H1 (cell line): ENCODE data around the gene KATNA1. TPM values are rescaled to one million over a fixed set of nuclear protein-coding genes. Genes with fewer than 3 reads are reported as not detected.

Experiments used
- CTCF ChIA-PET: fragments of 300-600 bp; sonication (Branson Sonifier 250); formaldehyde crosslinking; loops from one replicate; lab custom pipeline; 2021; ENCODE audit not compliant: partially characterized antibody; lab: Charles Lee
- POLR2A ChIA-PET: fragments of 300-600 bp; sonication (Branson Sonifier 250); formaldehyde crosslinking; loops from one replicate; lab custom pipeline; 2021; ENCODE audit warnings: inconsistent platforms; ENCODE audit not compliant: partially characterized antibody; lab: Charles Lee
- DNase-seq, 2 experiments: peaks; one replicate each; pipeline versions ENCODE4 v3.0.0 to v3.0.0-alpha.2; 2010 to 2022; ENCODE audit warnings: low spot score in 2 of 2, low read depth in 1 of 2, mixed read lengths in 1 of 2
- FAIRE-seq: peaks from 2 replicates; lab custom pipeline; 2011; peaks lifted over from hg19 to GRCh38; lab: Jason Lieb, UNC
- H2AFZ ChIP-seq: 2 replicates; pipeline ENCODE4 v1.8.1; 2012; ENCODE audit warnings: low read length, inconsistent platforms
- H2AK5ac ChIP-seq: 2 replicates; pipeline ENCODE4 v1.6.1; 2013; ENCODE audit warnings: low read depth, low read length
- H2BK120ac ChIP-seq: replicated peaks from 2 replicates; pipeline ENCODE3; 2013; ENCODE audit warnings: low read depth, low read length, inconsistent platforms
- H2BK12ac ChIP-seq: 2 replicates; pipeline ENCODE4 v1.6.1; 2013; ENCODE audit warnings: low read depth, low read length
- H2BK15ac ChIP-seq: 2 replicates; pipeline ENCODE4 v1.6.1; 2013; ENCODE audit warnings: low read length
- H2BK20ac ChIP-seq: 2 replicates; pipeline ENCODE4 v1.6.1; 2013; ENCODE audit warnings: low read length
- H2BK5ac ChIP-seq: 2 replicates; pipeline ENCODE4 v1.6.1; 2013; ENCODE audit warnings: low read depth, low read length
- H3K14ac ChIP-seq: 2 replicates; pipeline ENCODE4 v1.6.1; 2013; ENCODE audit warnings: inconsistent platforms; ENCODE audit not compliant: insufficient read length
- H3K18ac ChIP-seq: 2 replicates; pipeline ENCODE4 v1.6.1; 2013; ENCODE audit warnings: low read length; ENCODE audit errors: extremely low read depth
- H3K23ac ChIP-seq: 2 replicates; pipeline ENCODE4 v1.6.1; 2013; ENCODE audit warnings: inconsistent platforms; ENCODE audit not compliant: insufficient read length
- H3K23me2 ChIP-seq: 2 replicates; pipeline ENCODE4 v1.6.1; 2013; ENCODE audit warnings: low read depth, low read length
- H3K27ac ChIP-seq: 2 replicates; pipeline ENCODE4 v1.6.1; 2011; ENCODE audit warnings: low read depth, low read length, inconsistent platforms
- H3K27me3 ChIP-seq, 4 experiments: replicated peaks in 1 of 4; 1 replicate in 1 of 4; 2 replicates in 3 of 4; pipeline versions ENCODE4 v1.6.1 to v1.8.1; 2011 to 2013; ENCODE audit warnings: low read length in 3 of 4, mild to moderate bottlenecking in 3 of 4, inconsistent platforms in 2 of 4, mixed read lengths in 2 of 4, moderate library complexity in 1 of 4; ENCODE audit not compliant: control insufficient read depth in 3 of 4, insufficient read depth in 3 of 4; ENCODE audit errors: extremely low read depth in 1 of 4
- H3K36me3 ChIP-seq, 4 experiments: 2 replicates each; pipeline versions ENCODE4 v1.6.1 to v1.8.1; 2011 to 2013; ENCODE audit warnings: mild to moderate bottlenecking in 4 of 4, low read length in 3 of 4, moderate library complexity in 2 of 4, control low read depth in 1 of 4, inconsistent platforms in 1 of 4; ENCODE audit not compliant: insufficient read depth in 4 of 4, control insufficient read depth in 2 of 4
- H3K4ac ChIP-seq: replicated peaks from 2 replicates; pipeline ENCODE3; 2013; ENCODE audit warnings: low read length, low read depth, mixed read lengths, inconsistent platforms; ENCODE audit not compliant: insufficient read length
- H3K4me1 ChIP-seq, 4 experiments: replicated peaks in 1 of 4; 1 replicate in 1 of 4; 2 replicates in 3 of 4; pipeline versions ENCODE4 v1.6.1 to v1.8.1; 2011 to 2013; ENCODE audit warnings: low read length in 3 of 4, inconsistent platforms in 2 of 4, mixed read lengths in 1 of 4; ENCODE audit not compliant: insufficient read depth in 4 of 4, control insufficient read depth in 3 of 4
- H3K4me2 ChIP-seq, 2 experiments: 2 replicates each; pipeline versions ENCODE4 v1.6.1 to v1.8.1; 2011 to 2013; ENCODE audit warnings: low read depth in 2 of 2, low read length in 2 of 2, control low read depth in 1 of 2, inconsistent platforms in 1 of 2, mild to moderate bottlenecking in 1 of 2; ENCODE audit not compliant: insufficient read depth in 1 of 2
- H3K4me3 ChIP-seq, 4 experiments: fragments of 200-600, 300-600 bp in 1 of 4; sonication (generic), shearing (Covaris generic), sonication (Bioruptor Twin) in 1 of 4; 2 replicates each; pipeline versions ENCODE4 v1.5.1 to v1.8.1; 2011 to 2016; ENCODE audit warnings: low read length in 4 of 4, low read depth in 3 of 4, control low read depth in 2 of 4, inconsistent platforms in 2 of 4, mild to moderate bottlenecking in 2 of 4, mixed read lengths in 1 of 4, moderate library complexity in 1 of 4; ENCODE audit not compliant: insufficient read depth in 2 of 4; ENCODE audit errors: extremely low read depth in 1 of 4
- H3K56ac ChIP-seq: replicated peaks from 2 replicates; pipeline ENCODE3; 2013; ENCODE audit warnings: low read depth, mild to moderate bottlenecking, mixed read lengths, low read length, inconsistent platforms; ENCODE audit not compliant: insufficient read length
- H3K79me1 ChIP-seq: 2 replicates; pipeline ENCODE4 v1.6.1; 2013; ENCODE audit warnings: low read depth, low read length, control low read depth
- H3K79me2 ChIP-seq, 2 experiments: 2 replicates each; pipeline versions ENCODE4 v1.6.1 to v1.8.1; 2012 to 2013; ENCODE audit warnings: low read length in 2 of 2, mild to moderate bottlenecking in 2 of 2, inconsistent platforms in 1 of 2; ENCODE audit not compliant: insufficient read depth in 2 of 2, control insufficient read depth in 1 of 2
- H3K9ac ChIP-seq, 4 experiments: replicated peaks in 1 of 4; 1 replicate in 1 of 4; 2 replicates in 3 of 4; pipeline versions ENCODE4 v1.6.1 to v1.8.1; 2011 to 2013; ENCODE audit warnings: low read depth in 3 of 4, low read length in 3 of 4, control low read depth in 2 of 4, mild to moderate bottlenecking in 2 of 4, moderate library complexity in 2 of 4, inconsistent platforms in 1 of 4; ENCODE audit errors: extremely low read depth in 1 of 4
- H3K9me3 ChIP-seq, 2 experiments: 2 replicates each; pipeline versions ENCODE4 v1.6.1 to v1.8.1; 2012 to 2013; ENCODE audit warnings: mild to moderate bottlenecking in 2 of 2, moderate library complexity in 2 of 2, control low read depth in 1 of 2, inconsistent platforms in 1 of 2, low read depth in 1 of 2, low read length in 1 of 2, mixed read lengths in 1 of 2; ENCODE audit not compliant: insufficient read depth in 2 of 2
- H4K20me1 ChIP-seq, 2 experiments: replicated peaks in 1 of 2; 2 replicates each; pipeline versions ENCODE3 to v1.8.1; 2011 to 2013; ENCODE audit warnings: inconsistent platforms in 2 of 2, low read length in 2 of 2, mild to moderate bottlenecking in 1 of 2; ENCODE audit not compliant: insufficient read depth in 2 of 2, control insufficient read depth in 1 of 2
- H4K5ac ChIP-seq: 2 replicates; pipeline ENCODE4 v1.6.1; 2013; ENCODE audit warnings: low read length, low read depth, mixed read lengths, inconsistent platforms; ENCODE audit not compliant: insufficient read length
- H4K8ac ChIP-seq: 2 replicates; pipeline ENCODE4 v1.8.0; 2013; ENCODE audit warnings: mild to moderate bottlenecking, moderate library complexity, low read length, inconsistent platforms; ENCODE audit not compliant: insufficient read depth; ENCODE audit errors: extremely low read depth
- H4K91ac ChIP-seq: replicated peaks from 2 replicates; pipeline ENCODE3; 2013; ENCODE audit warnings: low read length, mixed read lengths, inconsistent platforms; ENCODE audit not compliant: insufficient read length
- ASH2L ChIP-seq: fragments of 200-600, 300-600 bp; sonication (generic); IDR thresholded peaks from one replicate; pipeline ENCODE4 v1.7.1; 2017; ENCODE audit warnings: low read length
- BRCA1 ChIP-seq: IDR thresholded peaks from 2 replicates; pipeline ENCODE4 v1.6.1; 2012; ENCODE audit warnings: low read depth, low read length, improper control_type of control experiment
- CTBP2 ChIP-seq: IDR thresholded peaks from 2 replicates; pipeline ENCODE4 v1.7.0; 2011; ENCODE audit warnings: borderline replicate concordance, mild to moderate bottlenecking, moderate library complexity, mixed read lengths, low read length; ENCODE audit not compliant: insufficient read depth, insufficient read length
- EP300 ChIP-seq, 2 experiments: IDR thresholded peaks; 1 replicate in 1 of 2; 2 replicates in 1 of 2; pipeline ENCODE4 v1.6.1; 2011 to 2012; ENCODE audit warnings: low read depth in 2 of 2, low read length in 2 of 2, mild to moderate bottlenecking in 2 of 2, borderline replicate concordance in 1 of 2, inconsistent platforms in 1 of 2, moderate library complexity in 1 of 2
- KDM5A ChIP-seq: fragments of 200-600 bp; IDR thresholded peaks from 2 replicates; pipeline ENCODE4 v1.7.1; 2012; ENCODE audit warnings: mild to moderate bottlenecking, low read length, inconsistent platforms, mixed read lengths
- MAFK ChIP-seq: IDR thresholded peaks from 2 replicates; pipeline ENCODE4 v1.6.1; 2012; ENCODE audit warnings: low read depth, mild to moderate bottlenecking, improper control_type of control experiment, low read length
- RBBP5 ChIP-seq: IDR thresholded peaks from 2 replicates; pipeline ENCODE4 v1.7.1; 2012; ENCODE audit warnings: low read depth, mild to moderate bottlenecking, inconsistent platforms, low read length, moderate library complexity, borderline replicate concordance
- SIN3A ChIP-seq, 2 experiments: IDR thresholded peaks in 1 of 2; conservative IDR thresholded peaks in 1 of 2; 2 replicates each; pipeline ENCODE4 v1.6.1; 2011 to 2012; ENCODE audit warnings: low read length in 2 of 2, improper control_type of control experiment in 1 of 2, low read depth in 1 of 2, mild to moderate bottlenecking in 1 of 2
- WGBS, 2 experiments: shearing (Covaris generic) in 1 of 2; methylation state at CpG; one replicate each; pipeline versions ENCODE4 v1.1.6 to v1.1.7; 2013 to 2015; ENCODE audit warnings: low lambda C conversion rate in 2 of 2, mixed read lengths in 2 of 2, inconsistent platforms in 1 of 2, low coverage in 1 of 2, missing lambda C conversion rate in 1 of 2; ENCODE audit not compliant: insufficient replicate concordance in 2 of 2, insufficient coverage in 1 of 2, insufficient read length in 1 of 2; ENCODE audit errors: extremely low coverage in 1 of 2, missing lambda C conversion rate in 1 of 2; 5-methylcytosine and 5-hydroxymethylcytosine counted together
- polyA plus RNA-seq, 7 experiments: library from polyadenylated mRNA; depleted of rRNA in 3 of 7; stranded (reverse) in 5 of 7; unstranded in 2 of 7; fragments of >200 nt in 5 of 7; fragments of 200-250 nt in 2 of 7; gene quantifications; 1 replicate in 5 of 7; 2 replicates in 1 of 7; 4 replicates in 1 of 7; pipeline versions ENCODE4 v1.2.1 to v1.2.3, GENCODE V29; 2011 to 2013; ENCODE audit warnings: missing spikeins in 2 of 7, mixed read lengths in 2 of 7
- total RNA-seq: library from RNA; stranded (reverse); fragmentation: NEBNext Ultra II Directional; extraction: Animal tissue kit (Norgen Biotek cat#: 25700); gene quantifications from 2 replicates; pipeline ENCODE4 v1.2.1, GENCODE V29; 2021

KATNA1 gene
- total and polyA plus RNA-seq, 2 of the 8 experiments (the other 6 are each of a cell fraction or from before 2014, with no cell fraction given), result 7.6 to 20.3 TPM

- H3K36me3 ChIP-seq, result peaks cover 8 to 24% (median 15%) of the 10 kb centered on the region in 4 experiments; a peak in 7 of 8 replicates
- TF ChIP-seq KDM5A (no peak), SIN3A (conservative IDR thresholded peaks at IDR 0.05 in 1 of 2, IDR thresholded peaks at IDR 0.05 in 1 of 2; ENCODE audit: low read depth in 1 of 2, low read length in 2 of 2) (no peak), ASH2L (no peak), MAFK (no peak), CTBP2 (no peak), EP300 (IDR thresholded peaks at IDR 0.05; ENCODE audit: borderline replicate concordance in 1 of 2, low read depth in 2 of 2, low read length in 2 of 2) (no peak), BRCA1 (no peak), RBBP5 (no peak)
- TF ChIP-seq, all 59 proteins: peak for 0
- no peak overlapping the region for H4K5ac ChIP-seq
- H3K14ac ChIP-seq, result no peak overlapping the region
- ChIA-PET POLR2A (interaction anchor here (1.0 to 1.4 kb wide), 3 partner anchors 11 to 58 kb away, joined by 3 to 4 read pairs (median 3); partner anchors contain the start of gene LATS1), CTCF (interaction anchor here (1.1 kb wide), 1 partner anchor 145 kb away, joined by 3 read pairs; no protein-coding TSS in a partner anchor)
- H3K9me3 ChIP-seq, result no peaks in the 10 kb centered on the region
- no peak overlapping the region for H3K9ac ChIP-seq
- no peak for FAIRE-seq
- no peak overlapping the region for H4K8ac ChIP-seq
- no peak for DNase-seq
- no peaks in the 10 kb centered on the region for H3K27me3 ChIP-seq
- no peak overlapping the region for H3K4me2 ChIP-seq
- no peaks in the 10 kb centered on the region for H3K23me2 ChIP-seq
- peaks cover 0 to 1% of the 10 kb centered on the region in 2 experiments for H4K20me1 ChIP-seq
- no peak overlapping the region for H3K27ac ChIP-seq
- H3K79me2 ChIP-seq, result no peaks in the 10 kb centered on the region
- no peak overlapping the region for H2BK20ac ChIP-seq
- H3K4ac ChIP-seq, result no peak overlapping the region
- no peak overlapping the region for H3K18ac ChIP-seq
- no peaks in the 10 kb centered on the region for H3K79me1 ChIP-seq
- H2BK120ac ChIP-seq, result no peak overlapping the region
- no peak overlapping the region for H2AFZ ChIP-seq
- no peak overlapping the region for H2BK5ac ChIP-seq
- H4K91ac ChIP-seq, result no peak overlapping the region
- no peaks in the 10 kb centered on the region for H3K4me1 ChIP-seq
- H3K4me3 ChIP-seq, result no peak overlapping the region
- H3K56ac ChIP-seq, result no peak overlapping the region
- no peak overlapping the region for H2AK5ac ChIP-seq
- H2BK12ac ChIP-seq, result no peak overlapping the region
- H2BK15ac ChIP-seq, result no peak overlapping the region
- WGBS, 2 experiments, result 86% methylated on average over 4 of the region's 4 CpGs; no CpG with 5 or more reads in 1 of the 2 experiments
- no peak overlapping the region for H3K23ac ChIP-seq
Observed at GRCh38 chr6:149660028-149660427, 11.5 kb upstream of the KATNA1 start.
